HepG2 (cell line): Measurements from ENCODE around the gene PEX11B. TPM values are rescaled to one million over a fixed set of nuclear protein-coding genes. Genes with fewer than 3 reads are reported as not detected.

ENCODE experiments used
- AHR ChIP-seq: IDR thresholded peaks from 2 replicates; pipeline ENCODE4 v1.6.1; 2018; ENCODE audit warnings: missing genetic modification reagents, missing compliant biosample characterization
- ERF ChIP-seq: IDR thresholded peaks from 2 replicates; pipeline ENCODE4 v1.6.1; 2018; ENCODE audit warnings: missing biosample characterization, missing genetic modification reagents
- ETV5 ChIP-seq: IDR thresholded peaks from 2 replicates; pipeline ENCODE4 v1.6.1; 2018; ENCODE audit warnings: missing biosample characterization, missing genetic modification reagents, inconsistent platforms, borderline replicate concordance
- GATA4 ChIP-seq: sonication (generic); IDR thresholded peaks from 2 replicates; pipeline ENCODE4 v1.6.1; 2016; ENCODE audit warnings: antibody characterized with exemption, low read depth, borderline replicate concordance
- IKZF4 ChIP-seq: sonication (generic); formaldehyde crosslinking; IDR thresholded peaks from 2 replicates; pipeline ENCODE4 v1.5.1; 2020; ENCODE audit warnings: borderline replicate concordance, mild to moderate bottlenecking, low read depth, missing genetic modification reagents; ENCODE audit errors: not compliant biosample characterization
- KDM1A ChIP-seq: IDR thresholded peaks from 2 replicates; pipeline ENCODE4 v1.6.1; 2016; ENCODE audit warnings: missing compliant biosample characterization
- NFKB2 ChIP-seq: sonication (generic); formaldehyde crosslinking; IDR thresholded peaks from 2 replicates; pipeline ENCODE4 v1.4.0; 2020; ENCODE audit warnings: missing genetic modification reagents, borderline replicate concordance
- PHF8 ChIP-seq: sonication (generic); formaldehyde crosslinking; IDR thresholded peaks from 2 replicates; pipeline ENCODE4 v1.5.0; 2020; ENCODE audit warnings: missing genetic modification reagents
- REPIN1 ChIP-seq: sonication (generic); formaldehyde crosslinking; IDR thresholded peaks from 2 replicates; pipeline ENCODE4 v1.8.0; 2022; ENCODE audit warnings: missing genetic modification reagents, low read depth, mild to moderate bottlenecking, borderline replicate concordance
- SALL1 ChIP-seq: sonication (generic); formaldehyde crosslinking; IDR thresholded peaks from 2 replicates; pipeline ENCODE4 v1.8.0; 2022; ENCODE audit warnings: mild to moderate bottlenecking, missing genetic modification reagents
- SKIL ChIP-seq: sonication (generic); formaldehyde crosslinking; IDR thresholded peaks from 2 replicates; pipeline ENCODE4 v1.8.0; 2022; ENCODE audit warnings: missing genetic modification reagents, mild to moderate bottlenecking, moderate library complexity, borderline replicate concordance
- XRCC5 ChIP-seq: fragments of 200-400 bp; formaldehyde crosslinking; optimal IDR thresholded peaks from 2 replicates; pipeline ENCODE3; 2017; ENCODE audit warnings: mild to moderate bottlenecking, low read length
- ZBTB3 ChIP-seq: sonication (generic); formaldehyde crosslinking; IDR thresholded peaks from 2 replicates; pipeline ENCODE4 v1.4.0; 2020; ENCODE audit warnings: low read depth, mild to moderate bottlenecking, moderate library complexity, missing genetic modification reagents, borderline replicate concordance
- ZFX ChIP-seq: sonication (generic); formaldehyde crosslinking; IDR thresholded peaks from 2 replicates; pipeline ENCODE4 v1.4.0; 2020; ENCODE audit warnings: mild to moderate bottlenecking, low read depth, missing genetic modification reagents, moderate library complexity
- ZNF12 ChIP-seq: sonication (generic); formaldehyde crosslinking; IDR thresholded peaks from 2 replicates; pipeline ENCODE4 v1.5.0; 2020; ENCODE audit warnings: missing genetic modification reagents
- ZNF124 ChIP-seq: sonication (generic); formaldehyde crosslinking; IDR thresholded peaks from 2 replicates; pipeline ENCODE4 v1.4.0; 2020; ENCODE audit warnings: missing genetic modification reagents
- ZNF232 ChIP-seq: sonication (generic); formaldehyde crosslinking; IDR thresholded peaks from 2 replicates; pipeline ENCODE4 v1.4.0; 2020; ENCODE audit warnings: missing genetic modification reagents, borderline replicate concordance
- ZNF235 ChIP-seq: sonication (generic); formaldehyde crosslinking; IDR thresholded peaks from 2 replicates; pipeline ENCODE4 v1.8.1; 2023; ENCODE audit warnings: mild to moderate bottlenecking, missing genetic modification reagents, borderline replicate concordance
- ZNF281 ChIP-seq: sonication (generic); formaldehyde crosslinking; IDR thresholded peaks from 2 replicates; pipeline ENCODE4 v1.4.0; 2020; ENCODE audit warnings: missing genetic modification reagents, borderline replicate concordance
- ZNF430 ChIP-seq: sonication (generic); formaldehyde crosslinking; IDR thresholded peaks from 2 replicates; pipeline ENCODE4 v1.9.0; 2021; ENCODE audit warnings: mild to moderate bottlenecking, missing genetic modification reagents
- ZNF446 ChIP-seq: sonication (generic); formaldehyde crosslinking; IDR thresholded peaks from 2 replicates; pipeline ENCODE4 v1.5.0; 2020; ENCODE audit warnings: mild to moderate bottlenecking, missing genetic modification reagents
- ZNF580 ChIP-seq: IDR thresholded peaks from 2 replicates; pipeline ENCODE4 v1.6.1; 2016; ENCODE audit warnings: low read depth, borderline replicate concordance
- ZNF713 ChIP-seq: sonication (generic); formaldehyde crosslinking; IDR thresholded peaks from 2 replicates; pipeline ENCODE4 v1.4.0; 2020; ENCODE audit warnings: mild to moderate bottlenecking, missing genetic modification reagents
- ZNF879 ChIP-seq: sonication (generic); formaldehyde crosslinking; IDR thresholded peaks from 2 replicates; pipeline ENCODE4 v1.8.1; 2023; ENCODE audit warnings: missing genetic modification reagents
- polyA plus RNA-seq, 8 experiments: library from polyadenylated mRNA; depleted of rRNA in 3 of 8; stranded (reverse) in 7 of 8; unstranded in 1 of 8; fragments of >200 nt; fragmentation: Illumina TruSeq in 4 of 8; extraction: Trizol in 4 of 8; gene quantifications; 2 replicates each; pipeline versions ENCODE4 v1.2.1 to v1.2.3, GENCODE V29; 2011 to 2016; ENCODE audit warnings: low read depth in 4 of 8, missing spikeins in 1 of 8, mixed read lengths in 1 of 8; ENCODE audit not compliant: insufficient read depth in 1 of 8
- total RNA-seq, 5 experiments: library from RNA; depleted of rRNA; stranded (reverse); fragments of >200 nt; fragmentation: Illumina TruSeq; extraction: Trizol; gene quantifications; 2 replicates each; pipeline ENCODE4 v1.2.3, GENCODE V29; 2016; ENCODE audit warnings: low read depth in 1 of 5

PEX11B gene
- total and polyA plus RNA-seq, 2 of the 13 experiments (the other 11 are each of a cell fraction or from before 2014, with no cell fraction given): 21.6 to 48.4 TPM

- TF ChIP-seq ZNF124 (0 out of 2 replicates have a peak, but pooled peaks have one; percentile 16), GATA4 (peak; percentile 15; the same call in 1 of the 2 replicates), ZBTB3 (CRISPR knock-in tag) (no peak), XRCC5 (peak; percentile 41), ETV5 (CRISPR knock-in tag) (0 out of 2 replicates have a peak, but pooled peaks have one; percentile 18), ZNF879 (0 out of 2 replicates have a peak, but pooled peaks have one; percentile 39), SALL1 (CRISPR knock-in tag) (peak; percentile 43; the same call in 1 of the 2 replicates), ZNF12 (peak; percentile 77; the same call in 1 of the 2 replicates), REPIN1 (CRISPR knock-in tag) (peak; percentile 29; the same call in 1 of the 2 replicates), ERF (CRISPR knock-in tag) (0 out of 2 replicates have a peak, but pooled peaks have one; percentile 56), ZNF580 (CRISPR knock-in tag) (0 out of 2 replicates have a peak, but pooled peaks have one; percentile 13), PHF8 (CRISPR knock-in tag) (peak; percentile 75), ZFX (CRISPR knock-in tag) (peak; percentile 74), ZNF713 (CRISPR knock-in tag) (no peak), NFKB2 (CRISPR knock-in tag) (peak; percentile 44; the same call in 1 of the 2 replicates), ZNF235 (CRISPR knock-in tag) (0 out of 2 replicates have a peak, but pooled peaks have one; percentile 56), KDM1A (CRISPR knock-in tag) (no peak), ZNF281 (CRISPR knock-in tag) (peak; percentile 69; the same call in 1 of the 2 replicates), ZNF232 (CRISPR knock-in tag) (peak; percentile 44; the same call in 1 of the 2 replicates), ZNF446 (CRISPR knock-in tag) (no peak), IKZF4 (peak; percentile 17), AHR (CRISPR knock-in tag) (no peak), ZNF430 (CRISPR knock-in tag) (0 out of 2 replicates have a peak, but pooled peaks have one; percentile 32), SKIL (CRISPR knock-in tag) (peak; percentile 61; the same call in 1 of the 2 replicates)
Observed at GRCh38 chr1:145957443-145958319, 39.2 kb upstream of the PEX11B start, which contains the start of gene LIX1L (continued).
